HG03342 (cell line): ENCODE results near the gene POR.
"Not testable (repeated sequence)": the region's sequence is repeated elsewhere in the genome, so short reads cannot be mapped to it uniquely, and the experiment has no call there.

Source experiments
- ATAC-seq: cut with Tn5 transposase; IDR thresholded peaks from one replicate; pipeline ENCODE4 v1.9.1; 2021; ENCODE audit warnings: mild to moderate bottlenecking, moderate library complexity; ENCODE audit not compliant: unreplicated experiment

POR gene

DNA sequence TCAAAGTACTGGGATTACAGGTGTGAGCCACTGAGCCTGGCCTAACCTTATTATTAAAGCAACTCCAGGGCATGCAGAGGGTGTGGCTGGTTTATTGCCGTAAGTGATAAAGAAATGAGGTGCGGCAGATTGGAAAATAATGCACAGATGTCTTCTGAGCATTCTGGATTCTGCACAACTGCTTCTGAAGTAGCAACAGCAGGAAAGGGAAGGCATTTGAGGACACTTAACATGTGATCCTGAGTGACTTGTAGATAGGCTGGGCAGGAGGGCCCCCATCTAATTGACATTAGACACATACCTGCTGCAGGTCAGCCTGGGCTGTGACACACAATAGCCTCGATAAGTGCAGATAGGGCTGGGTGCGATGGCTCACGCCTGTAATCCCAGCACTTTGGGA lies 30.5 kb upstream of the POR start:
- no peak for ATAC-seq

DNA sequence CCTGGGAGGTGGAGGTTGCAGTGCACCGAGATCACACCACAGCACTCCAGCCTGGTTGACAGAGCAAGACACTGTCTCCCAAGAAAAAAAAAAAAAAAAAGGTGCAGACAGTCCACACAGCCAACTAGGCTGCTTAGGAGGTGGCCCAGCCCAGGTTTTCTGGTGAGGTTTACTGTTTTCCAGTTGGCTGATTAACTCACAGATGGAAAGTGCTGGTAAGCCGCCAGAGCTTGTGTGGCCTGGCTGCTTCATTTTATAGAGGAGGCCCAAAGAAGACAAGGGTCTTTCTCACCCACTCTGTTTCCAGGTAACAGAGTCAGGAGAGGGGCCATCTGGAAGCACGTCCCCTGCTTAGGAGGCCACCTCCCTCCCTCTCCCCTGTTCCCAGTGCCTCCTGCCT lies 29.9 kb upstream of the POR start:
- no peak for ATAC-seq

DNA sequence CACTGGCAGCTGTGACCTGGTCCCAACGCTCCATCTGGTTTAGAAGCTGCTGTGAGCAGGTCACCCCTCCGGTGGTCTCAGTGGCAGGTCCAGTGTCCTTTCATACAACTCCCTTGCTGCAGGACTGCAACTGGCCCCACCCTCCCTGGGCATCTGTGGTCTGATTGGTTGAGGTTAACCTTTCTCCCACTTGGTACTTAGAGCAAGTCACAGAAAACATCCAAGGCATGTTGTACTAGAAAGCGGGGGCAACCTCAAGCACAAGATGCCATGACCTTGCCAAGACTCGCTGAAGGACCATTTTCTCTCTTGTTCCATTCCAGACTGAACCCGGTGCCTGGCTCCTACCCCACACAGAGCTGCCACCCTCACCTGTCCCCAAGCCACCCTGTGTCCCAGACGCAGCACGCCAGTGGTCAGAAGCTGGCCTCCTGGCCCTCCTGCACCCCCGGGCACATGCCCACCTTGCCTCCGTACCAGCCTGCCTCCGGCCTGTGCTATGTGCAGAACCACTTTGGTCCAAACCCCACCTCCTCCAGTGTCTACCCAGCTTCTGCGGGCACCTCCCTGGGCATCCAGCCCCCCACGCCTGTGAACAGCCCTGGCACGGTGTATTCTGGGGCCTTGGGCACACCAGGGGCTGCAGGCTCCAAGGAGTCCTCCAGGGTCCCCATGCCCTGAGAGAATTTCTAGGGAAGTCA lies 27.1 kb upstream of the POR start:
- ATAC-seq, result no peak

DNA sequence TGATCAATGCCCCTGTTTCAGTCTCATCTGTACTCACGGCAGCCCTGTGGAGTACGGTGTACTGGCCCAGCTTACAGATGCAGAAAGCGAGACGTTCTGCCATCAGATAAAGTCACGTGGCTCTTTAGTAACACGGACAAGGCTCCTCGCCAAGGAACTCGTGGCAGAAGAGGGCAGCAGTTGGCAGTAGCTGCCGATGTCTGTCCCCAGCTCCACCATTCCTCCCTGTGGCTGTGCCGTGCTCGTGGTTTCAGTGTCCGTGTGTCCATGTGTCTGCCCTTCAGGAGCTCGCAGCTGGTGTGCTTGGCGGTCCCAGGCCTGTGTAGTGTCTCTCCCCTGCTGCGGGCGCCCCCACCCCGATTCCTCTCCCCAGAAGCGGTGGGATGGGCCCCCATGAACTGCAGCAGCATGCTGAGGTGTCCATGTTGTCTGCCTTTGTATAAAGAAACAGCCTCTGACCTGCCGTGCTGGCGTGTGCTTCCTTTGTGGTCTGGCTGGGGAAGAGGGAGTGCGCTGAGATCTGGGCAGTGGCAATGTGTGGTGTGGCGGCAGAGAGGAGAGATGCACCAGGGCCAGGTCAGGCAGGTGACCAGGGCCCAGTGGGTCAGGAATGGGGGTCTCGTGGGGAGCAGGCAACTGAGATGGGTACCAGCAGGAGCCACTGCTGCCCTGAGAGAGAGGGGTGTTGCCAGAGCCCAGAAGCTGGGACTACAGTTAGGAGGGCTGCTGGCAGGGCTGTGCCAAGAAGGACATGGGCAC lies 26.3 kb upstream of the POR start:
- no peak for ATAC-seq

DNA sequence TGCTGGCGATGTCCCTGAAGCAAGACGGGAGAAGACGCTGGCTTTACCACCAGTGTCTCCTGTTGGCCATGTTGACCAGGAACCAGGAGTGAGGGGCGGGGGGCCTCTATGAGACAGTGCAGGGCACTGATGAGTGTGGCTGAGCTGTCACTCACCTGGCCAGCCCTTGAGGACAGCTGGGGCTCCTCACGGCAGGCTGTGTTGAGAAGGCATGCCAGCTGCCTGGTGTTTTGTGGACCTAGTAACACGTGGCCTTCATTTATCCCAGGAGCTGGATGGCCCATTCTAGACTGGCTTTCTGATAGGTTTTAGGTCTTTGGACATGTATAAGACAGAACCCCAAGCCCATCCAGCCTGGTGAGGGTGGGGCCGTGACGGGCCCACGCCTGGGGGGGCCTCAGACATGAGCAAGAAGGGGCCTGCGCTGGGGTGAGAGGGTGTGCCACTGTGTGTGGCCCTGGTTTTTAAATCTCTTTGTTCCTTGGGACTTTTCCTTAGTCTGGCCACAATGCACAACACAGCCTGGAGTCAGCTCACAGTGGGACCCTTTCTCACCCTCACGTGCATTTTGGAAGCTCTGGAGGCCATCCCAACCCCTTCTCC lies 25.6 kb upstream of the POR start:
- ATAC-seq, result no peak

GRCh38 chr7:75889826-75890225 lies 25.1 kb upstream of the POR start:
- no peak for ATAC-seq

DNA sequence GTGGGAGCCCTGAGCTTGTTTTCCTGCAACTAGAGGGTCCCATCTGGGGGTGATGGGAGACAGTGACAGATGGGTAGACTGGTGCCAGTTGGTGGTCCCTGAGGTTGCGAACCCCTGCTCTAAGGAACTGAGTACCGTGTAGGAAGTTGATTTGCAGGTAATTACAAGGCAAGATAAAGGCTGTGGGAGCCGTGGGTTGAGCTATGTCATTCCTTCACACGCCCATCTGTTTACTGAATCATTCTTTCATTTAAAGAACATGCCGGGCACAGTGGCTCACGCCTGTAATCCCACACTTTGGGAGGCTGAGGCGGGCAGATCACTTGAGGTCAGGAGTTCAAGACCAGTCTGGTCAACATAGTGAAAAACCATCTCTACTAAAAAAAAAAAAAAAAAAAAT lies 23.7 kb upstream of the POR start:
- ATAC-seq, result not testable (repeated sequence)

DNA sequence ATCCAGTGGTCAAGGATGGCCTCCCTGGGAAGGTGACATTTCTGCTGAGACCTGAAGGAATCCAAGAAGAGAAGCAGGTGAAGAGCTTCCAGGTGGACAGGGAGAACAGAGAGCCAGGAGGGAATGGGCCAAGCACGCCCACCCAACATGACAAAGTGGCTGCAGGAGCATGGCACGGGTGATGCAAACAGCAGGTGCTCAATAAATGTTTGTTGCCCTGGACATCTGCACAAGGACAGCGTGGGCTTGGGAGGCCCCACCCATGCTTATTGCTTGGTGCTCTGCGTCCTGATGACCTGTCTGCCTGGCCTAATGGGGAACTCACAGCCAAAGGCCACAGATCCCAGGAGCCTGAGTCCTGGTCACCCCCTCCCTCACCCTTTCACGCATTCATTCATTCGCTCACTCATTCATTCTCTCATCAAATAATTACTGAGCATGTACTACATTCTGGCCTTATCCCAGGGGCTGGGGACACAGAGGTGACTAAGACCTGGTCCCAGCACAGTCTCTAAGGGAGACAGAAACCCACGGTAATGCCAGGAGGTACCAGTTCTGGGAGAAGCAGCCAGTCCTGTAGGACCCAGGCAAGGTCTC lies 23.0 kb upstream of the POR start:
- ATAC-seq, result no peak

- no peak for ATAC-seq
These were observed 22.2 kb upstream of the POR start for GRCh38 chr7:75892634-75893272.

DNA sequence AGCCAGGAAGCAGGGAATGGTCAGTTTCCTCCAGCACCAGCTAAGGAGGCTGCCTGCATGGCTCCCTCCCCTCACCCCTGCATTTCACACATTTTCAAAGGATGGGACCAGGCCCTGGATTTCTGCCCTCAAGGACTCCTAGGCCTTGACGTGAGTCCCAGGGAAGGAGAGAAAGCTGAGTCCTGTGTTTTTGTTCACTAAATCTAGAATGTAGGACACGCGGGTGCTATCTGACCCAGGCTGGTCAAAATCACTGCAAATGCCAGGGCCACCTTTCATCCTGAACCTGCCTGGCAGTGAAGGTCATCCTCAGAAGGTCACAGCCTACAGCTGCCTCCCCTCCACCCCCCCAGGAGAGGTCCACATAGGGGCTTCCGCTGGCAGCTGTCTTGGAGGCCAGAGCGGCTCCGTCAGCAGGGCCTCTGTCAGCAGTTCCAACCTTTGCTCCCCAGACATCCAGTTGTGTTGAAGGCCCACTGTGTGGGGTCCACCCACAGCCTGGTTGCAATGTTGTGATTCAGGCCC lies 18.1 kb upstream of the POR start:
- ATAC-seq, result no peak

DNA sequence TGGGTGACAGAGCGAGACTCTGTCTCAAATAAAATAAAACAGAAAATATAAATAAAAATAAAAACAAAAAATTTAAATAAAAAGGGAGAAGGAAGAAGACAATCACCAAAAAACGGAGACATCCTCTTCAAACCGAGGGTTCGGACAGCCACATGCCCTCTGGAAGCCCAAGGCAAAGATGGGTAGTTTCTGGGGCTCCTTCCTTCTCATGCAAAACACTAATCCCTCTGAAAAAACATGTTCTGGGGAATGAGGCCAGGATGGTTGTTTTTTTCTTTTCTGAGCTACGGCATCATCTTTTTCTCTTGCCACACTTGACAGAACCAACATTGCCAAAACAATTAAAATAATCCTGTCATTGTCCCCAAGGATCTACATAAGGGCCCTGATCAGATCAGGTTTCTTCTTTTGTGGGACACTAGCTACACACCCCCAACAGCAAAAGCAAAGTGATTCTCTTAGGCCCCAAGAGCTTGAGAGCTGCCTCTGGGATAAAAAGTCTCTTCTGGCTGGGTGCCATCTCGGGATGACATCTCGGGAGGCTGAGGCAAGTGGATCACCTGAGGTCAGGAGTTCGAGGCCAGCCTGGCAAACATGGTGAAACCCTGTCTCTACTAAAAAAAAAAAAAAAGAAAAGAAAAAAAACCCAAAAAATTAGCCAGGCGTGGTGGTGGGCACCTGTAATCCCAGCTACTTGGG lies 14.2 kb upstream of the POR start:
- ATAC-seq, result no peak

DNA sequence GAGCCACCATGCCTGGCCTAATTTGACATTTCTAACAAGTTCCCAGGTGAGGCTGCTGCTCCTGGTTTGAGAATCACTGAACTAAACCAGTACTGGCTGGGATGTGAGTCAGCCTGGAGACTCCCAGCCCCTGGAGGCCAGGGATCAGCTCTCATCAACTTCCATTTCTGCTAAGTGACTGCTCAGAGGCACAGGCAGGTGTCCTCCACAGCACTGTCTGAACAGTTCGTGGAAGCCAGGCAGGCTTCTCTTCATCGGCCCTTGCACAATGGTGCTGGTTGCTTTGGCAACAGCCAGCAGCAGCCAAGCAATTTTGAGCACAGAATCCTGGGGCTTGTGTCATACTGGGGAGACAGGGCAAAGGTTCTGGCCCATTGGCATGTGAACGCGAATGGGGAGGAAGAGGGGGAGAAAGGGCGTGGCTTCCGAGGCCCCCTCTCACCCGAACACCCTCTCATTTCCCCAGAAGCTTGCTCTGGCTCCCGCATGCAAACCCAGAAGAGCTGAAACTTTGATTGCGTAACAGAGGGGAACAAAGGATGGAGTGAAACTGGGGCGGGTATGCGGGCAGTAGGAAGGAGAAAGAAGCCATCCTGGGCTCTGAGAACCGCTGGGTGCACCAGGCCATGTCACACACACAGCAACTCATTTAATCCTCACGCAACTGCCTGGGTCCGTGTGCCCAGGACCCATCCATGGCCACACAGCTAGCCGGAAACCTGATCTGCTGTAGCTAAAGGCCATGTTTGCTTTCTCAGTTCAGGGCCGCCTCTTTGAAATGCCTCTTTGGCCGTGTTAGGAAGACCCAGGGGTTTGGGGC lies 9.0 kb upstream of the POR start:
- no peak for ATAC-seq

DNA sequence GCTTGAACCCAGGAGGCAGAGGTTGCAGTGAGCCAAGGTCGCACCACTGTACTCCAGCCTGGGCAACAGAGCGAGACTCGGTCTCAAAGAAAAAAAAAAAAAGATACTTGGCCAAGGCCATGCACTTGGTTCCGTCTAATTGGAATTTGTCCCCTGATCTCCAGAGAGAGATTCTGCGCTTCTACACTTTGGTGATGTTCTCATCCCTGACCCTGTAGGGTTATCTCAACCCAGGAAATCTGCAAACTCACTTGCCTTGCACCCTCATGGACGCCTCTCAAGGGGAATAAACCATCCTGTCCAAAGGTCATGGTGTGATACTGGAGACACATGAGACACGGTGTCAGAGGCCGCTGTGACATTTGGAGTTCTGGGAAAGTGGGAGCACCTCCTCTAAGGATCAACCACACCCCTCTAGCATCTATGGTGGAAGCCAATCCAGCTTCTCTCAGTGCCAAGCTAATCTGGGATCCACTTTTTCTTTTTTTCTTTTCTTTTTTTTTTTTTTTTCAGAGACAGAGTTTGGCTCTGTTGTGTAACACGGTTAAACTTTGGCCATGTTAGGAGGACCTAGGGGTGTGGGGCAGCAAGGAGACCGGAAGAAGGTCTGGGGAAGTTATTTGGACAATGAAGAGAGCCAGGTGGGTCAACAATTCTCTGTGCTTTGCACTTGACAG lies 7.8 kb upstream of the POR start:
- ATAC-seq, result no peak

GRCh38 chr7:75907668-75908039 lies 7.3 kb upstream of the POR start:
- not testable (repeated sequence) for ATAC-seq

DNA sequence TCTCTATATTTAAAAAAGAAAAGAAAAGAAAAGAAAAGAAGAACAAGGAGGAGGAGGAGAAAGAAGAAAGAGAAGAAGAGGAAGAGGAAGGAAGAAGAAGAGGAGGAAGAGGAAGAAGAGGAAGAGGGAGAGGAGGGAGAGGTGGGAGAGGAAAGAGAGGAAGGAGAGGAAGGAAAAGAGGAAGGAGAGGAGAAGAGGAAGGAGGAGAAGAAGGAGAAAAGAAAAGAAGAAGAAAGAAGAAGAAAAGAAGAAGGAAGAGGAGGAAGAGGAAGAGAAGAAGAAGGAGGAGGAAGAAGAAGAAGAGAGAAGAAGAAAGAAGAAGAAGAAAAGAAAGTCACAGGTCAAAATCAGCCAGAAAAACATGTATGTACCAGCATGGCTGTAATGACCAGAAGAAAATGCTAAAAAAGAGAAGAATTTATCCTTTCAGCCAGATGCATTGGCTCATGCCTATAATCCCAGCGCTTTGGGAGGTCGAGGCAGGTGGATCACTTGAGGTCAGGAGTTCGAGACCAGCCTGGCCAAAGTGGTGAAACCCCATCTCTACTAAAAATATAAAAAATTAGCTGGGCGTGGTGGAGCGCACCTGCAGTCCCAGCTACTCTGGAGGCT lies 5.3 kb upstream of the POR start:
- no peak for ATAC-seq

DNA sequence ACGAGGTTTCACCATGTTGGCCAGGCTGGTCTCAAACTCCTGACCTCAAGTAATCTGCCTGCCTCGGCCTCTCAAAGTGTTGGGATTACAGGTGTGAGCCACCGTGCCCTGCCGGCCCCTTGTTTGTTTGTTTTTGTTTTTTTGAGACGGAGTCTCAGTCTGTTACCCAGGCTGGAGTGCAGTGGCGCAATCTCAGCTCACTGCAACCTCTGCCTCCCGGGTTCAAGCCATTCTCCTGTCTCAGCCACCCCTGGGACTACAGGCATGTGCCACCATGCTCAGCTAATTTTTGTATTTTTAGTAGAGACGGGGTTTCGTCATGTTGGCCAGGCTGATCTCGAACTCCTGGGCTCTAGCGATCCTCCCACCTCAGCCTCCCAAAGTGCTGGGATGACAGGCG lies 3.8 kb upstream of the POR start:
- not testable (repeated sequence) for ATAC-seq

DNA sequence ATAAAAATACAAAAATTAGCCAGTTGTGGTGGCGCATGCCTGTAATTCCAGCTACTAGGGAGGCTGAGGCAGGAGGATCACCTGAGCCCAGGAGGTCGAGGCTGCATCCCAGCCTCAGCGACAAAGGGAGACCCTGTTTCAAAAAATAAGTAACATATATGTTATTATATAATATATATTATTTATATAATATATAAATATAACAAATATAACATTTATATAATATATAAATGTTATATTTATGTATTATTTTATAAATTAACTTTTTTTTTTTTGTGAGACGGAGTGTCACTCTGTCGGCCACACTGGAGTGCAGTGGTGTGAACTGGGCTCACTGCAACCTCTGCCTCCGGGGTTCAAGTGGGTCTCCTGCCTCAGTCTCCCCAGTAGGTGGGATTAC lies 1.5 kb upstream of the POR start:
- no peak for ATAC-seq

GRCh38 chr7:75914169-75914654 lies 743 bp upstream of the POR start:
- no peak for ATAC-seq
